CD4-positive, alpha-beta T cell treated with Interleukin-4 for 4 hours (primary cell): ENCODE measurements around the gene CD93.

ENCODE experiments used
- DNase-seq: peaks from one replicate; pipeline ENCODE4 v3.0.0-alpha.2; 2020

The CD93 gene

DNA sequence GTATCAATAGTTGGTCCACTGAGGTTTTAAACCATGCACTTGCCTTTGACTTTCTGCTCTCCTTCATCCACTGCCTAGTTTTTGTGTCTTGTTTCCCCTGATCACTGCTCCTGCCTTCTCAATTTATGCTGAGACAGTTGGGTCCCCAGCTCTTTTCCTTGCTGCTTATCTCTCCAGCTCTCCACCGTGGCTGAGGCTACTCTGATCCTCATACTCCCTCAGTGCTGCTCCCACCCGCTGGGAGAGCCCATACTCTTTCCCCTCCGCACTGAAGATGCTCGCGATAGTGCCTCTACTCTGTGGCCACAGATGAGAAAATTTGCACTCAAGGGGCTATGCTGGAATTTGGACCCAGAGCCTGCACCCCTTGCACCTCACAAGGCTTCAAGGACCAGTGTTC, 33.2 kb downstream of the CD93 start:
- no peak for DNase-seq

DNA sequence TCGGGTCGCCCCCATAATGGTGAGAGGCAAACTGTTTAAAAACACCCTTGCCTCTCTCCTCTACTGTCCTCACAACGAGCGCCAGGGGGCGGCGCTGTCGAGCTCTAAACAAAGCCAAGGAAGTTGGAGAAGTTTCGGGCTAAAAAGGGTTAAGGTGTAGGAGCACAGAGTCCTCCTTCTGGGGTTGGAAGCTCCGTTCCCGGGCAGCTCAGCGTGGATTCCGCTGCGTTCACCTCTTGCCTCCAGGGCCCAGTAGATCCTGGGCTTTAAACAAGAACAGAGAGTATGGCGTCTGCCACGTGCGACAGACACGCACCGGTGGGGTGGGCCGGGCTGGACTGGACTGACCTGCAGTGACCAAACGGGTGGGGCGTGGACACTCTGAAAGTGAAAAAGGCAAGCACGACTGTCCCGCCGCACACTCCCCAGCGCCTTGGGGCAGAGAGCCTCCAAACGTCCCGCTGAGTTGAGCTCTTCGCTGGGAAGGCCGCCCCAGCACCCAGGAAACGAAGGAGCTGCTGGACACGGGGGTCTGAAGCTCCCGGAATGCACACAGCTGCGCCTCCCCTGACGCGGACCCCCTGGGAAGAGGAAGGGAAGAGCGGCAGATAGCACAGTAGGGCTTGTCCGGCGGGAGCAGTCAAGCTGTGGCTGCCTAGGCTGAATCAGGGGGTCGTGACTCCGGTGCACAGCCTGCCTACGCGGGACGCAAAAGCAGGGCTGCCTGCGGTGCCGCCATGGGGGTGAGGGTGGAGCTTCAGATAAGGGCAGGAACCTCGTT, 35.1 kb downstream of the CD93 start:
- no peak for DNase-seq

GRCh38 chr20:23050076-23050838, 35.9 kb downstream of the CD93 start:
- DNase-seq, result no peak

- DNase-seq, result no peak
Observed at GRCh38 chr20:23049201-23050075, 36.7 kb downstream of the CD93 start, which contains the start of gene THBD. THBD (minus strand) TSS chr20:23049672; CDS start chr20:23049504, 168 bp downstream.

DNA sequence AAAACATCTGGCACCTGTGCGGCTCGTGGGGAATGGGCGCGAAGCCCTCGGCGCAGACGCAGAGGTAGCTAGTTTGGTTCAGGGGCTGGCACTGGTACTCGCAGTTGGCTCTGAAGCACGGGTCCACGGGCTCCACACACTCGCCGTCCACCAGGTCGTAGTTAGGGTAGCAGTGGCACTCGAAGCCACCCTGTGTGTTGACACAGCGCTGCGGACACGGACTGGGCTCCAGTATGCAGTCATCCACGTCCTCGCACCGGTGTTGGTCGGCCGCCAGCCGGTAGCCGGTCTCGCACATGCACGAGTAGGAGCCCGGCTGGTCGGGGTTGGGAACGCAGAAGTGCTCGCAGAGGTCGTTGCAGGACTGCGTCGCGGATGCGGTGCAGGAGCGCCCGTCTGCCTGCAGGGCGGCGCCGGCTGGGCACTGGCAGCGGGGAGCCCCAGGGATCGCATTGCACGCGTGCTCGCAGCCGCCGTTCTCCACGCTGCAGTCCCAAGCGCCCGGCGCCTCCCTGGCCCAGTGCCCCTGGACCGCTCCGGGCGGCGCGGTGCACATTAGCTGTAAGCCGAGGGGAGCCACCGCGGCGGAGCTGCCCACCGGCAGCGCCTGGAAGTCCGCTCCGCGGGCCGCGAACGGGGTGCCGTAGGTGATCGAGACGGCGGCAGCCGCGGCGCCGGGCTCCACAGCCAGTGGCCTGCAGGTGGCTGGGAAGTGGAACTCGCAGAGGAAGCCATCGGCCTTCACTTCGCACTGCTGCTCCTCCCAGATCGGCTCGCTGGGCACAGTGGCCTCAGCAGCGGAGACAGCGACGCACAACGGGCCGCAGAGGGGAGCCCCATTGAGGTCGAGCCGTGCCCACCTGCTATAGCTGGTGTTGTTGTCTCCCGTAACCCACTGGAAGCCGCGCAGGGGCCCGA, 37.6 kb downstream of the CD93 start:
- DNase-seq, result no peak

- DNase-seq, result no peak
Observed at GRCh38 chr20:23047738-23048214, 38.3 kb downstream of the CD93 start.

DNA sequence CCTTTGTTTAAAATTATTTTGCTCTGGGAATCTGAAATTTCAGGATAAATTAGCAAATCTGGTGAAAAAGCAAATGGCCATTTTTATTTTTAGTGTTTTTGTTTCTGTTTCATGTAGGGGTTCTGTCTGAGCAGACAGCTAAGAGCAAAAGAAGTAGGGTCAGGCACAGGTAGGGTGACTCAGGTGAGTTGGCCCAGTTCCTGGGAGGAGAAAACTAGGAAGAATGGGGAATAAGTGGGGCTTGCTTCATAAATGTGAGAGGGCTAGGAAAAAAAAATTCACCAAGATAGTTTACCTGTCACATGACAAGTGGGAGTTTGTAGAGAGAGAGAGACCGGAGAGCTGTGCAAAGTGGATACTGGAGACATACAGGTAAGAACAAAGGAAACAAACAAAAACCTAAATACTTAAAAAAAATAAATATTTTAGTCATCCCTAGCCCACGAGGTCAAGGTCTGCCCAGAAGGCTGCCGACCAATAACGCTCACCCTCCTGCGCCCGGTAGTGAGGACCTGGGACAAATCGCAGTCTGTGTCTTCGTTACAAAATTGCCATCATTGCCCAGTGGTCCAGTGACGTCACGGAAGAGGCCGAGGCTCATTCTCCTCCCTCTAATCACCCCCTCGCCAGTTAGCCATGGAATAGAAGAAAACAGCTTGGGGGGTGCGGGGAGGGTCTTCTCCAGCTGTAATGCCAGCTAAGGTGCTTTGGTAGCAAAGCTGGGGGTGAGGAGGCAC, 39.0 kb downstream of the CD93 start:
- DNase-seq, result no peak

GRCh38 chr20:23046431-23046830, 39.7 kb downstream of the CD93 start:
- no peak for DNase-seq

GRCh38 chr20:23043376-23043775, 42.7 kb downstream of the CD93 start:
- no peak for DNase-seq

GRCh38 chr20:23042270-23042669, 43.9 kb downstream of the CD93 start:
- no peak for DNase-seq

GRCh38 chr20:23039885-23040508, 46.1 kb downstream of the CD93 start:
- DNase-seq, result no peak

- DNase-seq, result no peak
Observed at GRCh38 chr20:23039136-23039875, 46.8 kb downstream of the CD93 start.

- DNase-seq, result no peak
Observed at GRCh38 chr20:23037017-23037481, 49.1 kb downstream of the CD93 start.

DNA sequence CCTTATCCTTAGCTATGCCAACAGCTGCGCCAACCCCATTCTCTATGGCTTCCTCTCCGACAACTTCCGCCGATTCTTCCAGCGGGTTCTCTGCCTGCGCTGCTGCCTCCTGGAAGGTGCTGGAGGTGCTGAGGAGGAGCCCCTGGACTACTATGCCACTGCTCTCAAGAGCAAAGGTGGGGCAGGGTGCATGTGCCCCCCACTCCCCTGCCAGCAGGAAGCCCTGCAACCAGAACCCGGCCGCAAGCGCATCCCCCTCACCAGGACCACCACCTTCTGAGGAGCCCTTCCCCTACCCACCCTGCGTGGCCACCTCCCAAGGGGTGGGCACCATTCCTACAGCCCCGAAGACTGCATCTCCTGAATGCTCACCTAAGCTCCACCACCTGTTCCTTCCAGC, 49.8 kb downstream of the CD93 start:
- DNase-seq, result no peak

DNA sequence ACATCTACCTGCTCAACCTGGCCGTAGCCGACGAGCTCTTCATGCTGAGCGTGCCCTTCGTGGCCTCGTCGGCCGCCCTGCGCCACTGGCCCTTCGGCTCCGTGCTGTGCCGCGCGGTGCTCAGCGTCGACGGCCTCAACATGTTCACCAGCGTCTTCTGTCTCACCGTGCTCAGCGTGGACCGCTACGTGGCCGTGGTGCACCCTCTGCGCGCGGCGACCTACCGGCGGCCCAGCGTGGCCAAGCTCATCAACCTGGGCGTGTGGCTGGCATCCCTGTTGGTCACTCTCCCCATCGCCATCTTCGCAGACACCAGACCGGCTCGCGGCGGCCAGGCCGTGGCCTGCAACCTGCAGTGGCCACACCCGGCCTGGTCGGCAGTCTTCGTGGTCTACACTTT, 50.4 kb downstream of the CD93 start:
- DNase-seq, result no peak

- no peak for DNase-seq
Observed at GRCh38 chr20:23034721-23035671, 51.1 kb downstream of the CD93 start, which contains the start of gene SSTR4. SSTR4 (plus strand) TSS chr20:23035312; CDS start chr20:23035484, 172 bp downstream.

GRCh38 chr20:23033918-23034317, 52.2 kb downstream of the CD93 start:
- no peak for DNase-seq

GRCh38 chr20:23032750-23033078, 53.4 kb downstream of the CD93 start:
- no peak for DNase-seq
